Measurements from ENCODE around the gene USP47.

Gene USP47

GRCh38 chr11:11967669-11968510 lies 126.1 kb downstream of the USP47 start:
- no peak for DNase-seq

- no peak for DNase-seq
Observed at GRCh38 chr11:11968511-11969280, 126.9 kb downstream of the USP47 start.

- DNase-seq, result no peak
Observed at GRCh38 chr11:11969380-11970215, 127.8 kb downstream of the USP47 start.

- DNase-seq, result no peak
Observed at GRCh38 chr11:11970556-11970955, 128.8 kb downstream of the USP47 start.

- no peak for DNase-seq
Observed at GRCh38 chr11:11971906-11972547, 130.3 kb downstream of the USP47 start.

GRCh38 chr11:11972730-11973341 lies 131.1 kb downstream of the USP47 start:
- no peak for DNase-seq

- DNase-seq, result no peak
Observed at GRCh38 chr11:11973361-11973800, 131.6 kb downstream of the USP47 start.

GRCh38 chr11:11973866-11974265 lies 132.1 kb downstream of the USP47 start:
- DNase-seq, result no peak

GRCh38 chr11:11975201-11976092 lies 133.7 kb downstream of the USP47 start:
- no peak for DNase-seq

GRCh38 chr11:11976481-11977127 lies 134.8 kb downstream of the USP47 start:
- DNase-seq, result no peak

GRCh38 chr11:11977206-11977938 lies 135.6 kb downstream of the USP47 start:
- DNase-seq, result no peak

GRCh38 chr11:11978098-11978637 lies 136.4 kb downstream of the USP47 start:
- DNase-seq, result no peak

GRCh38 chr11:11978792-11979487 lies 137.2 kb downstream of the USP47 start:
- DNase-seq, result no peak

- DNase-seq, result no peak
Observed at GRCh38 chr11:11979488-11980117, 137.8 kb downstream of the USP47 start.

GRCh38 chr11:11980200-11980599 lies 138.4 kb downstream of the USP47 start:
- no peak for DNase-seq

GRCh38 chr11:11980841-11981308 lies 139.1 kb downstream of the USP47 start:
- no peak for DNase-seq

- DNase-seq, result no peak
Observed at GRCh38 chr11:11981364-11981763, 139.6 kb downstream of the USP47 start.

- DNase-seq, result no peak
Observed at GRCh38 chr11:11981840-11982239, 140.1 kb downstream of the USP47 start.
